CD4-positive, CD25-positive, alpha-beta regulatory T cell (primary cell): ENCODE data around the gene ATP8A2. TPM values are rescaled to one million over a fixed set of nuclear protein-coding genes. Genes with fewer than 3 reads are reported as not detected.

Experiments used
- ATAC-seq, 2 donors: fragments of 150-1000 bp; cut with Tn5 transposase; one replicate each; pipeline ENCODE4 v1.10.0; 2021; ENCODE audit warnings: low read depth in 2 of 2, moderate number of reproducible peaks in 2 of 2, moderate library complexity in 1 of 2
- DNase-seq, 3 donors: peaks; one replicate each; pipeline versions ENCODE4 v3.0.0 to v3.0.0-alpha.2; 2012 to 2022; ENCODE audit warnings: mixed read lengths in 1 of 3
- H3K27ac ChIP-seq: one replicate; pipeline ENCODE4 v1.7.0; 2013; ENCODE audit warnings: mild to moderate bottlenecking, low read length; ENCODE audit not compliant: insufficient read depth, poor library complexity, severe bottlenecking
- H3K27me3 ChIP-seq: one replicate; pipeline ENCODE4 v1.7.0; 2013; ENCODE audit warnings: low read length; ENCODE audit not compliant: control insufficient read depth, insufficient read depth
- H3K36me3 ChIP-seq: one replicate; pipeline ENCODE4 v1.7.0; 2013; ENCODE audit warnings: mild to moderate bottlenecking, low read length, moderate library complexity; ENCODE audit not compliant: control insufficient read depth, insufficient read depth
- H3K4me1 ChIP-seq: 2 replicates; pipeline ENCODE4 v1.7.0; 2013; ENCODE audit warnings: mild to moderate bottlenecking, low read length; ENCODE audit not compliant: insufficient read depth, control insufficient read depth, poor library complexity, severe bottlenecking
- H3K4me3 ChIP-seq: one replicate; pipeline ENCODE4 v1.7.0; 2013; ENCODE audit warnings: low read depth, mild to moderate bottlenecking, low read length, moderate library complexity
- H3K9me3 ChIP-seq, 2 experiments: 1 replicate in 1 of 2; 2 replicates in 1 of 2; pipeline ENCODE4 v1.7.0; 2013; ENCODE audit warnings: low read length in 2 of 2, mild to moderate bottlenecking in 1 of 2, moderate library complexity in 1 of 2; ENCODE audit not compliant: control insufficient read depth in 2 of 2
- H3K27ac Mint-ChIP-seq, 3 donors: one replicate each; pipeline ENCODE4 v1.8.0; 2020 to 2022; ENCODE audit warnings: mild to moderate bottlenecking in 3 of 3, mixed read lengths in 3 of 3, moderate library complexity in 2 of 3
- H3K27me3 Mint-ChIP-seq: one replicate; pipeline ENCODE4 v1.8.0; 2022; ENCODE audit warnings: mild to moderate bottlenecking, mixed read lengths
- H3K36me3 Mint-ChIP-seq: one replicate; pipeline ENCODE4 v1.8.0; 2020; ENCODE audit warnings: mixed read lengths
- H3K4me1 Mint-ChIP-seq, 4 donors: one replicate each; pipeline ENCODE4 v1.8.0; 2020 to 2022; ENCODE audit warnings: mixed read lengths in 4 of 4, mild to moderate bottlenecking in 1 of 4
- H3K4me3 Mint-ChIP-seq, 4 donors: one replicate each; pipeline ENCODE4 v1.8.0; 2020 to 2022; ENCODE audit warnings: mild to moderate bottlenecking in 4 of 4, mixed read lengths in 4 of 4, moderate library complexity in 3 of 4
- H3K9me3 Mint-ChIP-seq, 7 donors: one replicate each; pipeline ENCODE4 v1.8.0; 2020 to 2022; ENCODE audit warnings: mixed read lengths in 7 of 7, mild to moderate bottlenecking in 3 of 7, moderate library complexity in 2 of 7
- polyA plus RNA-seq, 4 donors: library from polyadenylated mRNA; unstranded; fragments of 300-500 nt; fragmentation: Illumina TruSeq; gene quantifications; one replicate each; pipeline ENCODE4 v1.2.3, GENCODE V29; 2021
- total RNA-seq: library from RNA; stranded (reverse); gene quantifications from one replicate; pipeline ENCODE4 v1.2.3, GENCODE V29; 2022

The ATP8A2 gene
- total and polyA plus RNA-seq, 5 donors from 2014 or later = 0.29 to 0.68 (median 0.55) TPM

- Mint-ChIP-seq H3K9me3 (peaks cover 0 to 2% (median 0%) of the 10 kb centered on the region in 7 donors), H3K4me1 (peaks cover 9 to 33% (median 21%) of the 10 kb centered on the region in 4 donors), H3K27me3 (peaks cover 25% of the 10 kb centered on the region), H3K27ac (peak overlapping the region in 1 of 3 donors; percentile 74), H3K4me3 (peak overlapping the region in 1 of 4 donors; percentile 73), H3K36me3 (peaks cover 3% of the 10 kb centered on the region)
- ATAC-seq = no peak
- H3K4me3 ChIP-seq = no peak overlapping the region
- H3K4me1 ChIP-seq = peaks cover 20% of the 10 kb centered on the region
- H3K9me3 ChIP-seq = no peaks in the 10 kb centered on the region
- H3K36me3 ChIP-seq = no peaks in the 10 kb centered on the region
- H3K27ac ChIP-seq = no peak overlapping the region
- H3K27me3 ChIP-seq = peaks cover 8% of the 10 kb centered on the region
- DNase-seq = no peak
These were observed 471.9 kb downstream of the ATP8A2 start for GRCh38 chr13:25843692-25844091.

- H3K27me3 ChIP-seq = peaks cover 8% of the 10 kb centered on the region
These were observed 473.0 kb downstream of the ATP8A2 start for GRCh38 chr13:25844559-25845434.

GRCh38 chr13:25846222-25846984, 474.6 kb downstream of the ATP8A2 start:
- H3K9me3 Mint-ChIP-seq = peaks cover 0 to 2% (median 0%) of the 10 kb centered on the region in 7 donors
- peak overlapping the region; percentile 75 for H3K4me3 ChIP-seq
- DNase-seq (no peak), ATAC-seq (no peak)
- H3K4me1 ChIP-seq = peaks cover 23% of the 10 kb centered on the region
- H3K27ac Mint-ChIP-seq = peak overlapping the region; percentile 81 to 88 (median 83)
- peak overlapping the region; percentile 59 to 84 (median 75) for H3K4me3 Mint-ChIP-seq
- H3K27ac ChIP-seq = peak overlapping the region; percentile 60
- peaks cover 3% of the 10 kb centered on the region for H3K36me3 Mint-ChIP-seq
- peaks cover 15 to 41% (median 25%) of the 10 kb centered on the region in 4 donors for H3K4me1 Mint-ChIP-seq
- no peaks in the 10 kb centered on the region for H3K36me3 ChIP-seq
- H3K27me3 Mint-ChIP-seq = peaks cover 14% of the 10 kb centered on the region
- H3K9me3 ChIP-seq = no peaks in the 10 kb centered on the region
- peaks cover 4% of the 10 kb centered on the region for H3K27me3 ChIP-seq

More at GRCh38 chr13:25844559-25845434, 473.0 kb downstream of the ATP8A2 start:
- peaks cover 20% of the 10 kb centered on the region for H3K27me3 Mint-ChIP-seq
- H3K27ac ChIP-seq = no peak overlapping the region
- H3K36me3 ChIP-seq = no peaks in the 10 kb centered on the region
- H3K4me1 Mint-ChIP-seq = peaks cover 15 to 41% (median 24%) of the 10 kb centered on the region in 4 donors
- ATAC-seq (no peak), DNase-seq (no peak)
- H3K36me3 Mint-ChIP-seq = peaks cover 3% of the 10 kb centered on the region
- no peak overlapping the region for H3K4me3 ChIP-seq
- peak overlapping the region in 2 of 3 donors; percentile 39 to 56 for H3K27ac Mint-ChIP-seq
- H3K4me1 ChIP-seq = peaks cover 23% of the 10 kb centered on the region
- peaks cover 0 to 2% (median 0%) of the 10 kb centered on the region in 7 donors for H3K9me3 Mint-ChIP-seq
- peak overlapping the region in 1 of 4 donors; percentile 31 for H3K4me3 Mint-ChIP-seq
- no peaks in the 10 kb centered on the region for H3K9me3 ChIP-seq

GRCh38 chr13:25847145-25847544, 475.4 kb downstream of the ATP8A2 start:
- Histone ChIP-seq H3K36me3 (no peaks in the 10 kb centered on the region), H3K9me3 (no peaks in the 10 kb centered on the region), H3K4me3 (peak overlapping the region; percentile 75), H3K4me1 (peaks cover 23% of the 10 kb centered on the region), H3K27ac (peak overlapping the region; percentile 60), H3K27me3 (no peaks in the 10 kb centered on the region)
- H3K27ac Mint-ChIP-seq = peak overlapping the region; percentile 81 to 88 (median 83)
- peak in 2 of 3 donors; percentile 65 to 74 for DNase-seq
- peaks cover under 1% of the 10 kb centered on the region for H3K36me3 Mint-ChIP-seq
- peaks cover 15 to 41% (median 25%) of the 10 kb centered on the region in 4 donors for H3K4me1 Mint-ChIP-seq
- H3K9me3 Mint-ChIP-seq = peaks cover 0 to 2% (median 0%) of the 10 kb centered on the region in 7 donors
- peak overlapping the region; percentile 59 to 84 (median 75) for H3K4me3 Mint-ChIP-seq
- H3K27me3 Mint-ChIP-seq = peaks cover 9% of the 10 kb centered on the region
- peak; percentile 74 to 78 for ATAC-seq

- H3K27ac ChIP-seq = no peak overlapping the region
- Mint-ChIP-seq H3K9me3 (peaks cover 0 to 2% (median 0%) of the 10 kb centered on the region in 7 donors), H3K4me1 (peaks cover 15 to 41% (median 25%) of the 10 kb centered on the region in 4 donors), H3K27ac (peak overlapping the region; percentile 80 to 88 (median 83)), H3K27me3 (peaks cover 8% of the 10 kb centered on the region), H3K4me3 (peak overlapping the region; percentile 28 to 83 (median 63)), H3K36me3 (no peaks in the 10 kb centered on the region)
- H3K9me3 ChIP-seq = no peaks in the 10 kb centered on the region
- no peaks in the 10 kb centered on the region for H3K36me3 ChIP-seq
- peak overlapping the region; percentile 75 for H3K4me3 ChIP-seq
- peaks cover 23% of the 10 kb centered on the region for H3K4me1 ChIP-seq
- ATAC-seq (no peak), DNase-seq (no peak)
- no peaks in the 10 kb centered on the region for H3K27me3 ChIP-seq
These were observed 476.2 kb downstream of the ATP8A2 start for GRCh38 chr13:25847635-25848626.

- no peak for ATAC-seq
- Mint-ChIP-seq H3K27me3 (peaks cover 5% of the 10 kb centered on the region), H3K9me3 (no peaks in the 10 kb centered on the region), H3K27ac (peak overlapping the region in 2 of 3 donors; percentile 21 to 31), H3K36me3 (no peaks in the 10 kb centered on the region), H3K4me3 (peak overlapping the region in 1 of 4 donors; percentile 31), H3K4me1 (peaks cover 15 to 35% (median 25%) of the 10 kb centered on the region in 4 donors)
- no peak overlapping the region for H3K4me3 ChIP-seq
- H3K27ac ChIP-seq = no peak overlapping the region
- no peak for DNase-seq
- H3K36me3 ChIP-seq = no peaks in the 10 kb centered on the region
- H3K4me1 ChIP-seq = peaks cover 23% of the 10 kb centered on the region
- H3K9me3 ChIP-seq = no peaks in the 10 kb centered on the region
- H3K27me3 ChIP-seq = no peaks in the 10 kb centered on the region
These were observed 477.3 kb downstream of the ATP8A2 start for GRCh38 chr13:25848812-25849745.
